ENCODE data around the gene IZUMO1. TPM values are rescaled to one million over a fixed set of nuclear protein-coding genes. Genes with fewer than 3 reads are reported as not detected.
A peak's percentile ranks its signal among the peaks of the same experiment; 100 is the strongest.

IZUMO1 gene
- total and polyA plus RNA-seq, 4 experiments from 2014 or later: not detected

DNA sequence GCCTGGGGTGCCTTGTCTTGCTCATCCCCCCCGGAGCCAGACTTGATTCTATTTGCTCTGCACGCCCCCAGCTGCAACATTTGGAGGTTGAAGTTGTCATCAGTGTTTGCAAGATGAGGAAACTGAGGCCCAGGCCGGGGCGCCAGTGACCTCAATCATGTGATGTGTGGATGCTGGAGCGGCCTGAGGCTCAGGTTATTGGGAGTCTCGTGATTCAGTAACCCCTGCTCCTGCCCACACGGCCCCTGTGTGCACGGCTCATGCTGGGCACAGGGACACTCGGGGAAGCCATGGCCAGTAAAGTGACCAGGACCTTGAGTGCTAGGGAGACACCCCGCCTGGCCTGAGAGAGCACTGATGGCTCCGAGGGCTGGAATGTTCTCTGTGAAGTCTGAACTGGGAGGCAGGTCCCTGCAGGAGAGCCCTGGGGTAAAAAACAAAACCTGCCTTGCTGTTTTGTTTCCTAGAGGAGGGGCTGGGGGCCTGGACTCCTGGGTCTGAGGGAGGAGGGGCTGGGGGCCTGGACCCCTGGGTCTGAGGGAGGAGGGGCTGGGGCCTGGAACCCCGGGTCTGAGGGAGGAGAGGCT lies 10.5 kb upstream of the IZUMO1 start:
- POLR2A ChIA-PET (ENCODE audit: partially characterized antibody): no interaction called here
- Histone ChIP-seq H3K27me3 (ENCODE audit: insufficient read depth, low read length) (no peaks in the 10 kb centered on the region), H3K36me3 (ENCODE audit: insufficient read depth, low read length) (no peaks in the 10 kb centered on the region), H3K4me1 (ENCODE audit: insufficient read depth, low read length) (peaks cover 19% of the 10 kb centered on the region), H3K4me3 (ENCODE audit: low read length in 2 of 2) (no peak overlapping the region), H3K27ac (ENCODE audit: low read depth, low read length) (no peak overlapping the region), H3K9me3 (ENCODE audit: control insufficient read depth in 1 of 2, low read length in 2 of 2) (no peaks in the 10 kb centered on the region)
- peaks cover 11 to 14% of the 10 kb centered on the region in 2 donors for H3K27me3 Mint-ChIP-seq
- intact Hi-C loops (cut with micrococcal nuclease): no loop called here
- H3K4me3 Mint-ChIP-seq: no peak overlapping the region
- H3K4me1 Mint-ChIP-seq: peaks cover 10 to 20% (median 14%) of the 10 kb centered on the region in 4 donors
- H3K36me3 Mint-ChIP-seq: no peaks in the 10 kb centered on the region
- H3K27ac Mint-ChIP-seq: no peak overlapping the region
- H3K9me3 Mint-ChIP-seq: no peaks in the 10 kb centered on the region
- CTCF ChIA-PET (ENCODE audit: partially characterized antibody): no interaction called here
- DNase-seq: no peak

GRCh38 chr19:48756686-48757085 lies 10.0 kb upstream of the IZUMO1 start:
- ChIA-PET CTCF (ENCODE audit: partially characterized antibody) (no interaction called here), POLR2A (ENCODE audit: partially characterized antibody) (no interaction called here)
- H3K27ac ChIP-seq (ENCODE audit: low read depth, low read length): no peak overlapping the region
- Mint-ChIP-seq H3K4me3 (no peak overlapping the region), H3K9me3 (no peaks in the 10 kb centered on the region), H3K27me3 (peaks cover 11 to 16% of the 10 kb centered on the region in 2 donors), H3K4me1 (peaks cover 12 to 24% (median 16%) of the 10 kb centered on the region in 4 donors), H3K27ac (peak overlapping the region in 1 of 7 donors; percentile 68), H3K36me3 (no peaks in the 10 kb centered on the region)
- no peak for DNase-seq
- H3K36me3 ChIP-seq (ENCODE audit: insufficient read depth, low read length): no peaks in the 10 kb centered on the region
- H3K9me3 ChIP-seq (ENCODE audit: control insufficient read depth in 1 of 2, low read length in 2 of 2): no peaks in the 10 kb centered on the region
- no peaks in the 10 kb centered on the region for H3K27me3 ChIP-seq (ENCODE audit: insufficient read depth, low read length)
- no peak overlapping the region for H3K4me3 ChIP-seq (ENCODE audit: low read length in 2 of 2)
- intact Hi-C loops (cut with micrococcal nuclease): no loop called here
- peaks cover 23% of the 10 kb centered on the region for H3K4me1 ChIP-seq (ENCODE audit: insufficient read depth, low read length)

GRCh38 chr19:48756212-48756611 lies 9.5 kb upstream of the IZUMO1 start:
- H3K27ac Mint-ChIP-seq: no peak overlapping the region
- Histone ChIP-seq H3K9me3 (ENCODE audit: control insufficient read depth in 1 of 2, low read length in 2 of 2) (no peaks in the 10 kb centered on the region), H3K27me3 (ENCODE audit: insufficient read depth, low read length) (no peaks in the 10 kb centered on the region), H3K4me1 (ENCODE audit: insufficient read depth, low read length) (peaks cover 23% of the 10 kb centered on the region), H3K27ac (ENCODE audit: low read depth, low read length) (no peak overlapping the region), H3K4me3 (ENCODE audit: low read length in 2 of 2) (no peak overlapping the region), H3K36me3 (ENCODE audit: insufficient read depth, low read length) (no peaks in the 10 kb centered on the region)
- no peaks in the 10 kb centered on the region for H3K9me3 Mint-ChIP-seq
- no peaks in the 10 kb centered on the region for H3K36me3 Mint-ChIP-seq
- peaks cover 13 to 26% (median 19%) of the 10 kb centered on the region in 4 donors for H3K4me1 Mint-ChIP-seq
- H3K27me3 Mint-ChIP-seq: peaks cover 11 to 16% of the 10 kb centered on the region in 2 donors
- intact Hi-C loops (cut with micrococcal nuclease): no loop called here
- POLR2A ChIA-PET (ENCODE audit: partially characterized antibody): no interaction called here
- CTCF ChIA-PET (ENCODE audit: partially characterized antibody): interaction anchor here (1.2 kb wide), 1 partner anchor 17 kb away, joined by 3 read pairs; no protein-coding TSS in a partner anchor
- no peak for DNase-seq
- no peak overlapping the region for H3K4me3 Mint-ChIP-seq

- no peaks in the 10 kb centered on the region for H3K36me3 ChIP-seq (ENCODE audit: insufficient read depth, low read length)
- H3K4me3 ChIP-seq (ENCODE audit: low read length in 2 of 2): no peak overlapping the region
- POLR2A ChIA-PET (ENCODE audit: partially characterized antibody): no interaction called here
- Mint-ChIP-seq H3K9me3 (no peaks in the 10 kb centered on the region), H3K4me1 (peaks cover 15 to 30% (median 21%) of the 10 kb centered on the region in 4 donors), H3K36me3 (no peaks in the 10 kb centered on the region), H3K27ac (no peak overlapping the region), H3K4me3 (no peak overlapping the region), H3K27me3 (peaks cover 11 to 16% of the 10 kb centered on the region in 2 donors)
- DNase-seq: no peak
- H3K27me3 ChIP-seq (ENCODE audit: insufficient read depth, low read length): no peaks in the 10 kb centered on the region
- no peak overlapping the region for H3K27ac ChIP-seq (ENCODE audit: low read depth, low read length)
- no peaks in the 10 kb centered on the region for H3K9me3 ChIP-seq (ENCODE audit: control insufficient read depth in 1 of 2, low read length in 2 of 2)
- intact Hi-C loops (cut with micrococcal nuclease): no loop called here
- CTCF ChIA-PET (ENCODE audit: partially characterized antibody): interaction anchor here (1.2 kb wide), 1 partner anchor 16 kb away, joined by 3 read pairs; no protein-coding TSS in a partner anchor
- peaks cover 23% of the 10 kb centered on the region for H3K4me1 ChIP-seq (ENCODE audit: insufficient read depth, low read length)
These were observed 9.1 kb upstream of the IZUMO1 start for GRCh38 chr19:48755787-48756186.

- CTCF ChIA-PET (ENCODE audit: partially characterized antibody): interaction anchor here (1.2 kb wide), 1 partner anchor 16 kb away, joined by 3 read pairs; no protein-coding TSS in a partner anchor
- H3K4me3 Mint-ChIP-seq: peak within 1 kb of the TSS in 2 of 8 donors; percentile 84 to 88
These were observed 8.5 kb upstream of the IZUMO1 start, which contains the start of gene FGF21 for GRCh38 chr19:48755084-48755641. Gene FGF21 (plus strand): TSS chr19:48755524. CDS start chr19:48756237, 713 bp downstream.

DNA sequence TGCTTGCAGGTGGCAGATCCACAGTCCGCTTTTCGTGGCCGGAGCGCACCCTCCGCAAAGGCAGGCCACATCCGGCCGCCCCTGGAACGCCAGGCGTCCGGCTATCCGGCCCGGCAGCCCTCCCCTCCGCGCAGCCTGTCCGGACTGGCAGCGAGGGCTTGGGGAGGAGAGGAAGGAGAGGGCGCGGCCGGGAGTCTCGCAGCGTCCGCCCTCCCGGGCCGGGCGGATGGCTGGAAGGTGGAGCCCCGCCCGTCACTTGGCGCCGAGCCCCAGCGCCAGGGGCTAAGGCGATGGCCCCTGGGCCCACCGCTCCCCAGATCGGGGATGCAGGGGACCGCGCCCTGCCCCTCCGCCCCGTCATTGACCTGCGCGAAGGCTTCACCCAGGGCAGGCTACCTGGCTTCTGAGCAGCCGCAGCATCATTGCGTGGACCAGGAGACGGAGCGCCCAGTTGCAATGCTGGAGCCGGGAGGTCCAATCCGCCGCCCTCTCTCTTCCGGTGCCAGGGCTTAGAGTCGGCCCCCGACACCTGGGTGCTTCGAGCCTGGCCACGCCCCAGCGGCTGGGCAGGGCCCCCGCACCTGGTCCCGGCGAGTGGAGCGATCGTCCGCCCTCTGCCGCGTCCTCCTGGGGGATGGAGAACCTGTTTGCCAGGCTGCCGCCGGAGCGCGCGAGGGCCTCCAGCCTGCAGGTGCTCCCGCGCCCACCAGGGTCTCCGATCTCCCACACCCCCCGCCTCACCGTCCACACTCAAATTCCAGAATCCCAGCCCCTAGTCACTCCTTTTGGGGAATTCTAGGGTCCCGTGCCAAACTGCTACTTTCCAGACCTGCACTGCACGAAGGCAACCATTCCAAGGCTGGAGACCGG lies 6.0 kb upstream of the IZUMO1 start, which contains the start of gene FUT1:
TSS of gene FUT1 (minus strand) at position 146 of the 870 bp plus-strand sequence. CDS start 1,360 bp downstream, outside the sequence.
- CTCF ChIA-PET (ENCODE audit: partially characterized antibody): no interaction called here
- POLR2A ChIA-PET (ENCODE audit: partially characterized antibody): interaction anchor here (1.1 to 1.2 kb wide), 2 partner anchors 13 to 78 kb away, joined by 3 to 4 read pairs; no protein-coding TSS in a partner anchor
- H3K27me3 ChIP-seq (ENCODE audit: insufficient read depth, low read length): no peaks in the 10 kb centered on the region

More at GRCh38 chr19:48755084-48755641, 8.5 kb upstream of the IZUMO1 start, which contains the start of gene FGF21:
- intact Hi-C loops (cut with micrococcal nuclease): no loop called here
- Histone ChIP-seq H3K36me3 (ENCODE audit: insufficient read depth, low read length) (no peaks in the 10 kb centered on the region), H3K9me3 (ENCODE audit: control insufficient read depth in 1 of 2, low read length in 2 of 2) (no peaks in the 10 kb centered on the region), H3K27ac (ENCODE audit: low read depth, low read length) (no peak within 1 kb of the TSS), H3K27me3 (ENCODE audit: insufficient read depth, low read length) (no peaks in the 10 kb centered on the region), H3K4me1 (ENCODE audit: insufficient read depth, low read length) (peaks cover 18% of the 10 kb centered on the region), H3K4me3 (ENCODE audit: low read length in 2 of 2) (no peak within 1 kb of the TSS)
- H3K36me3 Mint-ChIP-seq: no peaks in the 10 kb centered on the region
- no peaks in the 10 kb centered on the region for H3K9me3 Mint-ChIP-seq
- POLR2A ChIA-PET (ENCODE audit: partially characterized antibody): no interaction called here
- peaks cover 13 to 25% (median 19%) of the 10 kb centered on the region in 4 donors for H3K4me1 Mint-ChIP-seq
- DNase-seq: no peak
- peaks cover 7 to 11% of the 10 kb centered on the region in 2 donors for H3K27me3 Mint-ChIP-seq
- peak within 1 kb of the TSS in 1 of 7 donors; percentile 30 for H3K27ac Mint-ChIP-seq

More for the DNA sequence above, 6.0 kb upstream of the IZUMO1 start, which contains the start of gene FUT1:
- H3K27ac ChIP-seq (ENCODE audit: low read depth, low read length): no peak within 1 kb of the TSS
- H3K4me3 ChIP-seq (ENCODE audit: low read length in 2 of 2): peak within 1 kb of the TSS; percentile 11 to 45
- Mint-ChIP-seq H3K9me3 (peaks cover 0 to 1% (median 0%) of the 10 kb centered on the region in 8 donors), H3K4me1 (peaks cover 13 to 25% (median 19%) of the 10 kb centered on the region in 4 donors), H3K27me3 (peaks cover 6 to 11% of the 10 kb centered on the region in 2 donors), H3K36me3 (no peaks in the 10 kb centered on the region), H3K4me3 (peak within 1 kb of the TSS; percentile 83 to 91 (median 86)), H3K27ac (peak within 1 kb of the TSS; percentile 4 to 89 (median 70))
- H3K4me1 ChIP-seq (ENCODE audit: insufficient read depth, low read length): peaks cover 18% of the 10 kb centered on the region
- H3K36me3 ChIP-seq (ENCODE audit: insufficient read depth, low read length): no peaks in the 10 kb centered on the region
- no peaks in the 10 kb centered on the region for H3K9me3 ChIP-seq (ENCODE audit: control insufficient read depth in 1 of 2, low read length in 2 of 2)
- intact Hi-C loops (cut with micrococcal nuclease): no loop called here
- DNase-seq: peak; percentile 29 to 60 (median 35)

Measured in CD4-positive, alpha-beta memory T cell (primary cell).